CD4-positive, alpha-beta T cell (primary cell): ENCODE results near the gene SHC4. TPM values are rescaled to one million over a fixed set of nuclear protein-coding genes. Genes with fewer than 3 reads are reported as not detected.

Experiments used
- ATAC-seq: fragments of 200-7000 bp; cut with Tn5 transposase; one replicate; pipeline ENCODE4 v1.10.0; 2022; ENCODE audit warnings: mild to moderate bottlenecking; ENCODE audit not compliant: poor library complexity
- CTCF ChIA-PET: fragments of 350-600 bp; sonication (Branson Sonifier 250); formaldehyde crosslinking; loops from one replicate; lab custom pipeline; 2021; ENCODE audit warnings: antibody characterized with exemption, inconsistent platforms; lab: Charles Lee
- POLR2A ChIA-PET: fragments of 350-600 bp; sonication (Branson Sonifier 250); formaldehyde crosslinking; loops from one replicate; lab custom pipeline; 2021; ENCODE audit warnings: antibody characterized with exemption, inconsistent platforms; lab: Charles Lee
- DNase-seq, 14 experiments: peaks; one replicate each; pipeline ENCODE4 v3.0.0-alpha.2; 2013 to 2020; ENCODE audit warnings: mixed read lengths in 2 of 14
- H3K27ac ChIP-seq, 2 donors: one replicate each; pipeline versions ENCODE4 v1.5.1 to v1.7.0; 2013; ENCODE audit warnings: low read length in 2 of 2, low read depth in 1 of 2, mild to moderate bottlenecking in 1 of 2
- H3K27me3 ChIP-seq, 2 experiments: 1 replicate in 1 of 2; 2 replicates in 1 of 2; pipeline versions ENCODE4 v1.6.1 to v1.7.0; 2013; ENCODE audit warnings: low read length in 2 of 2, control low read depth in 1 of 2, mild to moderate bottlenecking in 1 of 2, moderate library complexity in 1 of 2; ENCODE audit not compliant: insufficient read depth in 2 of 2, control insufficient read depth in 1 of 2
- H3K36me3 ChIP-seq: one replicate; pipeline ENCODE4 v1.6.1; 2013; ENCODE audit warnings: low read length, control low read depth; ENCODE audit not compliant: insufficient read depth
- H3K4me1 ChIP-seq: one replicate; pipeline ENCODE4 v1.6.1; 2013; ENCODE audit warnings: low read length, control low read depth; ENCODE audit not compliant: insufficient read depth
- H3K4me3 ChIP-seq: one replicate; pipeline ENCODE4 v1.5.1; 2013; ENCODE audit warnings: mild to moderate bottlenecking, low read length, moderate library complexity
- H3K9me3 ChIP-seq, 2 experiments: 1 replicate in 1 of 2; 2 replicates in 1 of 2; pipeline versions ENCODE4 v1.6.1 to v1.7.0; 2013; ENCODE audit warnings: low read length in 2 of 2, mild to moderate bottlenecking in 2 of 2, control low read depth in 1 of 2, moderate library complexity in 1 of 2; ENCODE audit not compliant: control insufficient read depth in 1 of 2, insufficient read depth in 1 of 2
- H3K27ac Mint-ChIP-seq: one replicate; pipeline ENCODE4 v1.8.0; 2020; ENCODE audit warnings: mixed read lengths
- H3K27me3 Mint-ChIP-seq: one replicate; pipeline ENCODE4 v1.8.0; 2021; ENCODE audit warnings: mixed read lengths
- H3K36me3 Mint-ChIP-seq: one replicate; pipeline ENCODE4 v1.8.0; 2021; ENCODE audit warnings: low read depth, mixed read lengths
- H3K4me1 Mint-ChIP-seq: one replicate; pipeline ENCODE4 v1.8.0; 2021; ENCODE audit warnings: low read depth, mixed read lengths
- H3K4me3 Mint-ChIP-seq: one replicate; pipeline ENCODE4 v1.8.0; 2020; ENCODE audit warnings: mild to moderate bottlenecking, mixed read lengths
- H3K9me3 Mint-ChIP-seq: one replicate; pipeline ENCODE4 v1.8.0; 2020; ENCODE audit warnings: mixed read lengths
- CTCF ChIP-seq: fragments of 200-600 bp; IDR thresholded peaks from one replicate; pipeline ENCODE4 v1.8.0; 2022; ENCODE audit warnings: antibody characterized with exemption, mild to moderate bottlenecking
- intact Hi-C, 2 experiments: fragments of 100-400 bp; cut with DNase I in 1 of 2; cut with micrococcal nuclease in 1 of 2; formaldehyde crosslinking; loops; one replicate each; pipeline versions ENCODE4 v1.15.1 to v1.9.0; 2023 to 2025; cut with DNase I, micrococcal nuclease
- total RNA-seq, 174 experiments: library from RNA in 2 of 174; stranded (reverse) in 2 of 174; gene quantifications; one replicate each; pipeline ENCODE4 v1.2.3 and lab custom pipeline; 2021 to 2026

SHC4 gene
- total RNA-seq, 2 experiments from 2014 or later = not detected

- no peaks in the 10 kb centered on the region for H3K36me3 ChIP-seq
- ChIA-PET POLR2A (interaction anchor here (1.4 kb wide), 1 partner anchor 10 kb away, joined by 4 read pairs; the partner anchor contains the start of gene EID1), CTCF (interaction anchor here (0.7 kb wide), 1 partner anchor 87 kb away, joined by 3 read pairs; no protein-coding TSS in a partner anchor)
- no peak overlapping the region for H3K27ac Mint-ChIP-seq
- no peak for TF ChIP-seq CTCF
- peaks cover 0 to 4% of the 10 kb centered on the region in 2 experiments for H3K27me3 ChIP-seq
- H3K4me3 Mint-ChIP-seq = no peak overlapping the region
- H3K4me1 Mint-ChIP-seq = no peaks in the 10 kb centered on the region
- no peaks in the 10 kb centered on the region for H3K4me1 ChIP-seq
- no peak overlapping the region for H3K27ac ChIP-seq
- H3K9me3 Mint-ChIP-seq = no peaks in the 10 kb centered on the region
- no peak for DNase-seq
- H3K9me3 ChIP-seq = no peaks in the 10 kb centered on the region
- no peak for ATAC-seq
- H3K27me3 Mint-ChIP-seq = peaks cover 40% of the 10 kb centered on the region
- intact Hi-C loops = no loop called here
- H3K36me3 Mint-ChIP-seq = no peaks in the 10 kb centered on the region
- no peak overlapping the region for H3K4me3 ChIP-seq
Observed at GRCh38 chr15:48888191-48888590, 75.5 kb downstream of the SHC4 start.

DNA sequence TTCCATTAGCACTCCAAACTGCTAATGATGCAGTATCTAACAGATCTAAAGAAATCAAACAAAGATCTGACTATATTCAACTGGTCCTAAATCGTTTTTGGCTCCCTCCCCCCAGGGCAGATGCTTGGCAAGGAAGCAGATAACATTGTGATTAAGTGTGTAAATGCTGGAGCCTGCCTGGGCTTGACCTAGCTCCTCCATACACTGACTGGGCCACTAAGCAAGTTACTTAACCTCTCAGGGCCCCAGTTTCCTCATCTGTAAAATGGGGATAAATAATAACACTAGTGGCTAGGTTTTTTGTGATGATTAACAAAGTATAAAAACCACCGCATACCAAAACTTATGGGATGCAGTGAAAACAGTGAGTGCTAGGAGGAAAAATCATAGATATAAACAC, 76.6 kb downstream of the SHC4 start:
- H3K36me3 Mint-ChIP-seq = no peaks in the 10 kb centered on the region
- CTCF ChIA-PET = interaction anchor here (0.7 kb wide), 1 partner anchor 88 kb away, joined by 3 read pairs; no protein-coding TSS in a partner anchor

DNA sequence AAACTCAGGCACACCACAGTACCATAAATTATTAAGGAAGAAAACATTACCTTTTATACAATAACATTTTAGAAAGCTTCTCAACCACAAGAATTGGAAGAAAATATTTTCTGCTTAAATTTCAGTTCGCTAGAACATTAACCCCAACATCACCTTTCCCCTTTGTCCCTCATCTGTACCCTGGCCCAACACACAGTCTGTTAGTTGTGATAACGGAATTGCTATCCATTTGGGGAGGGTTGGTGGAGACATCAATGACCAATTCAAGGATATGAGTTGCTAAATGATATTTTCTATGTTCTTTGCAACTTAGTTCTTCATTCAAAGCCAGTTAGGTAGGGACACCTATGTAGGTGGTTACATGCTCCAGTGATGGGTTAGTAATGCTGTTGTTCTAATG, 80.0 kb downstream of the SHC4 start:
- intact Hi-C loops = no loop called here
- H3K27ac ChIP-seq = no peak overlapping the region
- H3K36me3 ChIP-seq = no peaks in the 10 kb centered on the region
- DNase-seq (no peak), ATAC-seq (no peak)
- no peak overlapping the region for H3K4me3 ChIP-seq
- peaks cover 0 to 4% of the 10 kb centered on the region in 2 experiments for H3K27me3 ChIP-seq
- TF ChIP-seq CTCF = no peak
- no peaks in the 10 kb centered on the region for H3K4me1 ChIP-seq
- H3K4me1 Mint-ChIP-seq = peaks cover 9% of the 10 kb centered on the region
- no peak overlapping the region for H3K4me3 Mint-ChIP-seq
- peaks cover 1% of the 10 kb centered on the region for H3K36me3 Mint-ChIP-seq
- no peaks in the 10 kb centered on the region for H3K9me3 Mint-ChIP-seq
- POLR2A ChIA-PET = no interaction called here
- CTCF ChIA-PET = no interaction called here
- H3K27ac Mint-ChIP-seq = no peak overlapping the region
- no peaks in the 10 kb centered on the region for H3K9me3 ChIP-seq
- H3K27me3 Mint-ChIP-seq = peaks cover 15% of the 10 kb centered on the region

More for the DNA sequence above, 76.6 kb downstream of the SHC4 start:
- ATAC-seq (no peak), DNase-seq (no peak)
- peaks cover 33% of the 10 kb centered on the region for H3K27me3 Mint-ChIP-seq
- intact Hi-C loops = no loop called here
- POLR2A ChIA-PET = no interaction called here
- H3K4me3 Mint-ChIP-seq = no peak overlapping the region
- H3K4me1 Mint-ChIP-seq = no peaks in the 10 kb centered on the region
- TF ChIP-seq CTCF = no peak
- H3K4me3 ChIP-seq = no peak overlapping the region
- no peaks in the 10 kb centered on the region for H3K9me3 Mint-ChIP-seq
- no peaks in the 10 kb centered on the region for H3K36me3 ChIP-seq
- no peak overlapping the region for H3K27ac ChIP-seq
- peaks cover 0 to 4% of the 10 kb centered on the region in 2 experiments for H3K27me3 ChIP-seq
- no peaks in the 10 kb centered on the region for H3K9me3 ChIP-seq
- H3K27ac Mint-ChIP-seq = no peak overlapping the region
- H3K4me1 ChIP-seq = no peaks in the 10 kb centered on the region
